SU-DHL-6 (cell line): ENCODE data around the gene FNDC7.

Source experiments
- H2AFZ ChIP-seq: fragments of 200-600 bp; sonication (generic); 2 replicates; pipeline ENCODE4 v1.6.1; 2014; ENCODE audit warnings: low read depth, mild to moderate bottlenecking, moderate library complexity, mixed read lengths, antibody characterized with exemption, low read length; ENCODE audit not compliant: severe bottlenecking
- H3F3A ChIP-seq: fragments of 200-600 bp; shearing (Covaris generic); 2 replicates; pipeline ENCODE4 v1.6.0; 2016; ENCODE audit warnings: antibody characterized with exemption, mild to moderate bottlenecking; ENCODE audit not compliant: insufficient read depth
- H3K27ac ChIP-seq: fragments of 200-600 bp; sonication (generic); 2 replicates; pipeline ENCODE4 v1.5.1; 2016; ENCODE audit warnings: low read depth, mild to moderate bottlenecking, low read length, moderate library complexity, mixed read lengths
- H3K27me3 ChIP-seq: fragments of 200-600 bp; sonication (generic), shearing (Covaris generic); 2 replicates; pipeline ENCODE4 v1.6.0; 2014; ENCODE audit warnings: mild to moderate bottlenecking, low read length
- H3K36me3 ChIP-seq: fragments of 200-600 bp; sonication (generic); 2 replicates; pipeline ENCODE4 v1.6.1; 2014; ENCODE audit warnings: mild to moderate bottlenecking, low read length, mixed read lengths
- H3K4me2 ChIP-seq: fragments of 300-600, 200-600 bp; shearing (Covaris generic), sonication (generic); 2 replicates; pipeline ENCODE4 v1.6.0; 2014; ENCODE audit warnings: low read length, low read depth, mild to moderate bottlenecking; ENCODE audit not compliant: poor library complexity, severe bottlenecking
- H3K4me3 ChIP-seq: fragments of 200-600 bp; sonication (generic); 2 replicates; pipeline ENCODE4 v1.5.1; 2014; ENCODE audit warnings: antibody characterized with exemption, low read length, mild to moderate bottlenecking, mixed read lengths; ENCODE audit not compliant: insufficient read depth, poor library complexity, severe bottlenecking
- H3K79me2 ChIP-seq: fragments of 200-600 bp; sonication (generic); 2 replicates; pipeline ENCODE4 v1.6.1; 2014; ENCODE audit warnings: mild to moderate bottlenecking, low read length, moderate library complexity; ENCODE audit not compliant: insufficient read depth
- H3K9ac ChIP-seq: fragments of 200-600 bp; sonication (generic); 2 replicates; pipeline ENCODE4 v1.7.0; 2014; ENCODE audit warnings: mild to moderate bottlenecking, low read length
- H3K9me2 ChIP-seq: fragments of 200-600 bp; sonication (generic); replicated peaks from 2 replicates; pipeline ENCODE4 v1.6.1; 2014; ENCODE audit warnings: low read length; ENCODE audit not compliant: insufficient read depth
- H3K9me3 ChIP-seq: fragments of 200-600 bp; sonication (generic); 2 replicates; pipeline ENCODE4 v1.6.1; 2014; ENCODE audit warnings: low read length, mixed read lengths; ENCODE audit not compliant: insufficient read depth
- H4K20me1 ChIP-seq: fragments of 200-600 bp; sonication (generic); 2 replicates; pipeline ENCODE4 v1.6.1; 2014; ENCODE audit warnings: low read depth, mild to moderate bottlenecking, antibody characterized with exemption, low read length, moderate library complexity, mixed read lengths
- CTCF ChIP-seq: fragments of 200-600 bp; sonication (generic); IDR thresholded peaks from one replicate; pipeline ENCODE4 v1.5.1; 2017; ENCODE audit warnings: antibody characterized with exemption, mild to moderate bottlenecking, low read length, moderate library complexity; ENCODE audit not compliant: insufficient read depth, poor library complexity, severe bottlenecking
- EZH2phosphoT487 ChIP-seq: fragments of 200-600 bp; sonication (generic), shearing (Covaris generic); conservative IDR thresholded peaks from 2 replicates; pipeline ENCODE4 v1.6.1; 2018; ENCODE audit warnings: mild to moderate bottlenecking, antibody characterized with exemption, low read length, moderate library complexity, mixed read lengths

Gene FNDC7

GRCh38 chr1:108719656-108720435, 7.1 kb downstream of the FNDC7 start:
- Histone ChIP-seq H3K27me3 (no peaks in the 10 kb centered on the region), H3K27ac (no peak overlapping the region), H3K9me2 (no peaks in the 10 kb centered on the region), H4K20me1 (no peaks in the 10 kb centered on the region), H2AFZ (no peak overlapping the region), H3K36me3 (no peaks in the 10 kb centered on the region), H3K4me3 (no peak overlapping the region), H3K79me2 (no peaks in the 10 kb centered on the region), H3K9me3 (no peaks in the 10 kb centered on the region), H3K9ac (no peak overlapping the region), H3K4me2 (no peak overlapping the region), H3F3A (no peaks in the 10 kb centered on the region)
- TF ChIP-seq EZH2phosphoT487 = no peak
- TF ChIP-seq CTCF = no peak

- Histone ChIP-seq H3K36me3 (no peaks in the 10 kb centered on the region), H3K4me3 (no peak overlapping the region), H3K27ac (no peak overlapping the region), H3K79me2 (no peaks in the 10 kb centered on the region), H3K4me2 (no peak overlapping the region), H3F3A (no peaks in the 10 kb centered on the region), H2AFZ (no peak overlapping the region), H3K9me2 (no peaks in the 10 kb centered on the region), H4K20me1 (no peaks in the 10 kb centered on the region), H3K9ac (no peak overlapping the region), H3K9me3 (no peaks in the 10 kb centered on the region), H3K27me3 (no peaks in the 10 kb centered on the region)
- TF ChIP-seq EZH2phosphoT487 (no peak), CTCF (no peak)
Observed at GRCh38 chr1:108722292-108722691, 9.6 kb downstream of the FNDC7 start.

GRCh38 chr1:108725906-108726305, 13.2 kb downstream of the FNDC7 start:
- Histone ChIP-seq H3K27me3 (no peaks in the 10 kb centered on the region), H3K4me3 (no peak overlapping the region), H3K9me2 (no peaks in the 10 kb centered on the region), H3K27ac (no peak overlapping the region), H3F3A (no peaks in the 10 kb centered on the region), H3K4me2 (no peak overlapping the region), H3K9me3 (no peaks in the 10 kb centered on the region), H3K79me2 (no peaks in the 10 kb centered on the region), H3K36me3 (no peaks in the 10 kb centered on the region), H2AFZ (no peak overlapping the region), H4K20me1 (no peaks in the 10 kb centered on the region), H3K9ac (no peak overlapping the region)
- TF ChIP-seq CTCF (no peak), EZH2phosphoT487 (no peak)
